ENCODE data around the gene BYSL.

The BYSL gene

DNA sequence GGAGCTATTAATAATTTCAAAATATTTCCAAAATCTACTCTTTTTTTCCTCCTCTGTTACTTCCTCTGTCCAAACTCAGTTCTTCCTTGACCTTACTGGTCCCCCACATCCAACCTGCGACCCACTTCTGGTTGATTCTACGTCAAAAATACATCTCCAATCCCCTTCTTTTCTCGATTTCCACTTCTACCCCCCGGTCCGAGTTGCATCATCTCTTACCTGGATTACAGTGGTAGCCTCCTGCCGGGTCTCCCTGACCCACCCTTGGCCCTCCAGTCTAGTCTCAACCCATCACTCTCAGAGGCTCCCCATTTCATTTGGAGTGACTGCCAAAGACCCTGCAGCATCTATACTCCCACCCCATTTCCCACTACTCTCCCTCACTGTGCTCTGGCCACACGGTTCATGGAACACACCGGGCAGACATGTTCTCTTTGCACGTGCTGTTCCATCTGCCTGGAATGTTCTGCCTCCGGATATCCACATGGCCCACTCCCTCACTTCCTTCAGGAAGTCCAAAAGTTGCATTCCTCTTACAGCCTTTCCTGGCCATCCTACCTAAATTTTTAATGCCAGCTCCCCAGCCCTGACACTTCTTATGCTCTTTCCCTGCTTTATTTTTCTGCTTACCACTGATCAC is 26.4 kb downstream of the BYSL start:
- H3K27ac ChIP-seq (ENCODE audit: low read depth, low read length): no peak overlapping the region
- H3K9ac ChIP-seq (ENCODE audit: low read length): no peak overlapping the region
- no peaks in the 10 kb centered on the region for H3K4me1 ChIP-seq (ENCODE audit: insufficient read depth, low read length)
- no peak overlapping the region for H3K4me3 ChIP-seq (ENCODE audit: low read depth in 1 of 2, low read length in 2 of 2)
- no peaks in the 10 kb centered on the region for H3K27me3 ChIP-seq (ENCODE audit: control insufficient read depth in 1 of 2, insufficient read depth in 2 of 2, low read length in 2 of 2)
- H3K36me3 ChIP-seq (ENCODE audit: insufficient read depth, low read length): no peaks in the 10 kb centered on the region
- H3K9me3 ChIP-seq (ENCODE audit: low read length): no peaks in the 10 kb centered on the region

DNA sequence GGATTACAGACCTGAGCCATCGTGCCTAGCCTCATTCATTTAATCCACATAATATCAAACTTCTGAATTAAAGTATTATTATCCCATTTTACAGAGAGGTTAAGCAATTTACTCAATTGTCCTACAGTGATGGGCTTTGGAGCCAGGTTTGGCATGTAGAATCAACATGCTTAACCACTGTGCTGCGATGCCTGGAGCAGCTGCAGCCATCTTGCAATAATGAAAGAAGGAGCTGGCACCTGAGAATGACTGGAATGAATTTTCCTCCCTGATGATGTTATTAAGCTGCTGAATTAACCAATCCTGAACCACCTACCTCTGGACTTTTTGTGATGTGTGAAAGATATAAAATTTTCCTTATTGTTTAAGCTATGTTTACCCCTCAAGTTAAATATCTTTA is 33.4 kb downstream of the BYSL start:
- H3K4me1 ChIP-seq (ENCODE audit: insufficient read depth, low read length): no peaks in the 10 kb centered on the region
- no peak overlapping the region for H3K9ac ChIP-seq (ENCODE audit: low read length)
- no peak overlapping the region for H3K4me3 ChIP-seq (ENCODE audit: low read depth in 1 of 2, low read length in 2 of 2)
- no peaks in the 10 kb centered on the region for H3K27me3 ChIP-seq (ENCODE audit: control insufficient read depth in 1 of 2, insufficient read depth in 2 of 2, low read length in 2 of 2)
- H3K27ac ChIP-seq (ENCODE audit: low read depth, low read length): no peak overlapping the region
- H3K36me3 ChIP-seq (ENCODE audit: insufficient read depth, low read length): no peaks in the 10 kb centered on the region
- H3K9me3 ChIP-seq (ENCODE audit: low read length): no peaks in the 10 kb centered on the region

DNA sequence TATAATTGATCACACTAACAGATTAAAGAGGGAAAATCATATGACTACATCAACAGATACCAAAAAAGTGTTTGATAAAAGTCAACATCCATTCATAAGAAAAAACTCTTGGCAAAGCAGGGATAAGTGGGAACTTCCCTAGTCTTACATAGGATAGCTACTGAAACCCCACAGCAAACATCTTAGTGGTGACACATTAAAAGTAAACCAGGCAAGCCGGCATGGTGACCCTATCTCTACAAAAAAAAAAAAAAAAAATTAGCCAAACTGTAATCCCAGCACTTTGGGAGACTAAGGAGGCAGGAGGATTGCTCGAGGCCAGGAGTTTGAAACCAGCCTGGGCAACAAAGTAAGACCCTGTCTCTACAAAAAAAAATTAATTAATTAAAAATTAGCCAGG is 34.1 kb downstream of the BYSL start:
- H3K9ac ChIP-seq (ENCODE audit: low read length): no peak overlapping the region
- no peak overlapping the region for H3K4me3 ChIP-seq (ENCODE audit: low read depth in 1 of 2, low read length in 2 of 2)
- H3K9me3 ChIP-seq (ENCODE audit: low read length): no peaks in the 10 kb centered on the region
- H3K27ac ChIP-seq (ENCODE audit: low read depth, low read length): no peak overlapping the region
- H3K27me3 ChIP-seq (ENCODE audit: control insufficient read depth in 1 of 2, insufficient read depth in 2 of 2, low read length in 2 of 2): no peaks in the 10 kb centered on the region
- no peaks in the 10 kb centered on the region for H3K36me3 ChIP-seq (ENCODE audit: insufficient read depth, low read length)
- H3K4me1 ChIP-seq (ENCODE audit: insufficient read depth, low read length): no peaks in the 10 kb centered on the region

DNA sequence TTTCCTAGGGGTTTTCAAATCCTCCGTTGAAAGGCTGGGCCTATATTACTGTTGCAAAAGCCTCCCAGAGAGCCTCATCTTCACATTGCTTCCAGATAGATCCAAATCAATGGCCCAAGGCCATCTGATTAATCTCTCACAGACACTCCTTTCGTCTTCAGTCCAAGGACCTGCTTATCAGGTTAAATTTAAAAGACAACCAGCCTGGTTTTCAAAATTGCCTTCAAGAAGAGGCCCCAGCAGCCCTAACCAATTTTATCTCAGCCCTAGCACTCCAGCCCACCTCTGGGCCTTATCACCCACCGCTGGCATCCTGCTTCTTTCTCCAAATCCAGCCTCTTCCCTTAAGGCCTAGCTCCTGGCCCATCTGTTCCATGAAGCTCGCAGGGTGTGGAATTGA is 35.8 kb downstream of the BYSL start:
- H3K36me3 ChIP-seq (ENCODE audit: insufficient read depth, low read length): no peaks in the 10 kb centered on the region
- H3K9me3 ChIP-seq (ENCODE audit: low read length): no peaks in the 10 kb centered on the region
- H3K27ac ChIP-seq (ENCODE audit: low read depth, low read length): no peak overlapping the region
- no peaks in the 10 kb centered on the region for H3K27me3 ChIP-seq (ENCODE audit: control insufficient read depth in 1 of 2, insufficient read depth in 2 of 2, low read length in 2 of 2)
- H3K4me1 ChIP-seq (ENCODE audit: insufficient read depth, low read length): no peaks in the 10 kb centered on the region
- no peak overlapping the region for H3K4me3 ChIP-seq (ENCODE audit: low read depth in 1 of 2, low read length in 2 of 2)
- no peak overlapping the region for H3K9ac ChIP-seq (ENCODE audit: low read length)

DNA sequence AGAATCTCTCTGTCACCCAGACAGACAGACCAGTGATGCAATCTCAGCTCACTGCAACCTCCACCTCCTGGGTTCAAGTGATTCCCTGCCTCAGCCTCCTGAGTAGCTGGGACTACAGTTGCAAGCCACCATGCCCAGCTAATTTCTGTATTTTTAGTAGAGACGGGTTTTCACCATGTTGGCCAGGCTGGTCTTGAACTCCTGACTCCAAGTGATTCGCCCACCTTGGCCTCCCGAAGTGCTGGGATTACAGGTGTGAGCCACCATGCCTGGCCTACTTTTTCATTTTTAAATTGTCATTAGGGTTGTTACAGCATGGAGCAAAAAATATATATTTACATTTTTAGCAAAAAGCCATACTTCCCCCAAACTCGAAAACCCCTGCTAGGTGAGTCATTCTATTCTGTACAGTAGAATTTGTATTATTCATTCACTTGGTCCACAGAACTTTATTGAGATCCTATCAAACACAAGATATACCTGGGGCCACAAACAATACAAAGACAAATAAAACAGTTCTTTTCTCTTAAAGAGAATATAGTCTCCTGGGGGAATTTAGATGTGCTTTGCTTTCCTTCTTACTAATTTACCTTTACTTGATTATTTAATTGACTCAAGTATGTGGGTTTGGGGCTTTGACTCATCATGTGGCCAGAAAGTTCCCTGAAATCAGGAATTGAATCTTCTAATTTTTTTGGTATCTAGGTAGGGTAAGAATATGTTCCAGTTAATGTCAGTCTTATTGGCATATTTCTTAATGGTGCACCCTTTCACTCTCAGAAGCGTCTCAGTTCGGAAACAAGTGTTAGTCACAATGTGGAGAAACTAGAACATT is 36.9 kb downstream of the BYSL start:
- no peak overlapping the region for H3K9ac ChIP-seq (ENCODE audit: low read length)
- no peaks in the 10 kb centered on the region for H3K9me3 ChIP-seq (ENCODE audit: low read length)
- H3K27me3 ChIP-seq (ENCODE audit: control insufficient read depth in 1 of 2, insufficient read depth in 2 of 2, low read length in 2 of 2): no peaks in the 10 kb centered on the region
- no peak overlapping the region for H3K27ac ChIP-seq (ENCODE audit: low read depth, low read length)
- H3K36me3 ChIP-seq (ENCODE audit: insufficient read depth, low read length): no peaks in the 10 kb centered on the region
- no peaks in the 10 kb centered on the region for H3K4me1 ChIP-seq (ENCODE audit: insufficient read depth, low read length)
- no peak overlapping the region for H3K4me3 ChIP-seq (ENCODE audit: low read depth in 1 of 2, low read length in 2 of 2)

DNA sequence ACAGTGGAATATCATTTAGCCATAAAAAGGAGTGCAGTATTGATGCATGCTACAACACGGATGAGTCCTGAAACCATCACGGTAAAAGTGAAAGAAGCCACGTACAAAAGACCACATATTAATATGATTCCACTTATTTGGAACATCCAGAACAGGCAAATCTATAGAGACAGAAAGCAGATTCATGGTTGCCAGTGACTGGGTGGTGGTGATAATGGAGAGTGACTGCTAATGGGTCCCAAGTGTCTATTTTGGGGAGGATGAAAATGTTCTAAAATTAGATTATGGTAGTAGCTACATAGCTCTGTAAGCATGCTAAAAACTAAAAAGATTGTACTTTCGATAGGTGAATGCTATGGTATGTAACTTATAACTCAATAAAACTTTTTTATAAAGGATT is 38.7 kb downstream of the BYSL start:
- Histone ChIP-seq H3K4me1 (ENCODE audit: insufficient read depth, low read length) (no peaks in the 10 kb centered on the region), H3K27ac (ENCODE audit: low read depth, low read length) (no peak overlapping the region), H3K4me3 (ENCODE audit: low read depth in 1 of 2, low read length in 2 of 2) (no peak overlapping the region), H3K9me3 (ENCODE audit: low read length) (no peaks in the 10 kb centered on the region), H3K9ac (ENCODE audit: low read length) (no peak overlapping the region), H3K36me3 (ENCODE audit: insufficient read depth, low read length) (no peaks in the 10 kb centered on the region), H3K27me3 (ENCODE audit: control insufficient read depth in 1 of 2, insufficient read depth in 2 of 2, low read length in 2 of 2) (no peaks in the 10 kb centered on the region)

DNA sequence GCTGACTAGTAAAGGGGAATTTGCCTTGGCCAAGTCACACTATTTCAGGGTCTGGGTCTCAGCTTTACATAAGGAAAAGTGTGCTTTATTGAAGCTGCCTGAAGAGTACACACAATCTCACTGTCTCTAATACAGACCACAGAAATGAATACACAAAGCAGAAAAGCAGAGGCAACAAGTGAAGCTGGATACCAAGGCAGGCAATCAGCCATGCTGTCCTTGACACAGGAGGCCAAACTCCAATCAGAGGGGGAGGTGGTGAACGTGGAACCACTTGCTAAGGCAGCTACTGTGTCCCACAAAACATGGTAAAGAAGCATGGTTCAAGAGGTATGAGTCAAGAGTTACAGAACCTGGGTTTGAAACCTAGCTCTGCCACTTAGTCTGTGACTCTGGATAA is 42.1 kb downstream of the BYSL start:
- no peak overlapping the region for H3K27ac ChIP-seq (ENCODE audit: low read depth, low read length)
- H3K4me1 ChIP-seq (ENCODE audit: insufficient read depth, low read length): no peaks in the 10 kb centered on the region
- H3K9ac ChIP-seq (ENCODE audit: low read length): no peak overlapping the region
- H3K27me3 ChIP-seq (ENCODE audit: control insufficient read depth in 1 of 2, insufficient read depth in 2 of 2, low read length in 2 of 2): no peaks in the 10 kb centered on the region
- no peak overlapping the region for H3K4me3 ChIP-seq (ENCODE audit: low read depth in 1 of 2, low read length in 2 of 2)
- no peaks in the 10 kb centered on the region for H3K9me3 ChIP-seq (ENCODE audit: low read length)
- no peaks in the 10 kb centered on the region for H3K36me3 ChIP-seq (ENCODE audit: insufficient read depth, low read length)

DNA sequence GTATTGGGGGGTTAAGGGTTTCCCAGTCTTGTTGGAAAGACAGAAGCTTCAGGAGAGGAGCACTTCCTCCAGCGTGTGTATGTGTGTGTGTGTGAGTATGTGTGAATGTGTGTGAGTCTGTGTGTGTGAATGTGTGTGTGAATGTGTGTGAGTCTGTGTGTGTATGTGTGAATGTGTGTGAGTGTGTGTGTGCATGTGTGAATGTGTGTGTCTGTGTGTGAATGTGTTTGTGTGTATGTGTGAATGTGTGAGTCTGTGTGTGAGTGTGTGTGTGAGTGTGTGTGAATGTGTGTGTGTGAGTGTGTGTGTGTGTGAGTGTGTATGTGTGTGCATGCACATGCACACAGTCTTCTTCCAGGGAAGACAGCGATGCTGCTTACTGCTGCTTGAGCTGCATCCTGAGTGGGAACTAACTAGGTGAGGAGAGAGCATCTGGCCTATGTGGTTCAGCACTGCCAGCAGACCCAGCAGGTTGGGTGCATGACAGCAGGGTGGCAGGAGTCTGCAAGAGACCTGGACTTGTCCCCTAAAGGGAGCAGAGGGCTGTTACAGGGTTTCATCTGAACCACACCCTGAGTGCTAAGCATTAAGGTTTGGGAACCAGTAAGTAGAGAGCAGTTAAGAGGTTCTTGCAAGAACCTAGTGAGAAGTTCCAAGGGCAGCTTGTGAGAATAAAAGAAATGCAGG is 43.0 kb downstream of the BYSL start:
- H3K36me3 ChIP-seq (ENCODE audit: insufficient read depth, low read length): no peaks in the 10 kb centered on the region
- H3K4me1 ChIP-seq (ENCODE audit: insufficient read depth, low read length): no peaks in the 10 kb centered on the region
- H3K4me3 ChIP-seq (ENCODE audit: low read depth in 1 of 2, low read length in 2 of 2): no peak overlapping the region
- H3K9ac ChIP-seq (ENCODE audit: low read length): no peak overlapping the region
- no peaks in the 10 kb centered on the region for H3K9me3 ChIP-seq (ENCODE audit: low read length)
- H3K27ac ChIP-seq (ENCODE audit: low read depth, low read length): no peak overlapping the region
- no peaks in the 10 kb centered on the region for H3K27me3 ChIP-seq (ENCODE audit: control insufficient read depth in 1 of 2, insufficient read depth in 2 of 2, low read length in 2 of 2)

DNA sequence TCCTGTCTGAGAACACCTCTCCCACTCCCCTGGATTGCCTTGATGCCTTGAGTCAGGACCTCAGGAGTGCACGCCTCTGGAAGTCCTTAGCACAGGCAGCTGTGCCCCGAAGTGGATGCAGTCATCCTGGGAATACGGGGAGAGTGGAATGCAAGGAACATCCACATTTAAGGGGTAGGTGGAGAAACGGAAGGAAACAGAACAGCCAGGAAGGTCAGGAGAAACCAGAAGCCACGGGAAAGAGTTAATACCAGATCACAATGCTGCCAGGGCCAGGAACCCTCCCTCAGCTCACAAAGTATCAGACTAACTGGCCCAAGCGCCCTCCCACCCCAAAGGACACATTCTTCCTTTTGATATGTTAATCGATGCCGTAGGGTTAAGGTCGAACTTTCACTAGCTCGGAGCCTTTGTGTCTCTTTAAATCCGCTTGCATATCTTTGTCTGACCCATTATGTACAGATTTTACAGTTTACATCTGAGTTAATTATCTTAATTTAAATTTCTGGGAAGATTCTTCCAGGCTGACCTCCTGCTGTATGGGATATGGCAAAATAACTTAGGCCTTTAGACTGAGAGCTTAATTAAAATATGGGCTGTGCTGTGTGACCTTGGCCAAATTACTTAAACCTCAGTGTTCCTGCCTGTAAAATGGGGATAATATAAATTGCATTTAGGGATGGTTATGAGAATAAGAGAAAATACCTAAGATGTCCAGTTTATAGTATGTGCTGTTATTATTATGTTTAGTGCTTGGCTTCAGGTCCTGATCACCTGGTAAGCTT is 44.3 kb downstream of the BYSL start:
- H3K27ac ChIP-seq (ENCODE audit: low read depth, low read length): no peak overlapping the region
- no peaks in the 10 kb centered on the region for H3K27me3 ChIP-seq (ENCODE audit: control insufficient read depth in 1 of 2, insufficient read depth in 2 of 2, low read length in 2 of 2)

DNA sequence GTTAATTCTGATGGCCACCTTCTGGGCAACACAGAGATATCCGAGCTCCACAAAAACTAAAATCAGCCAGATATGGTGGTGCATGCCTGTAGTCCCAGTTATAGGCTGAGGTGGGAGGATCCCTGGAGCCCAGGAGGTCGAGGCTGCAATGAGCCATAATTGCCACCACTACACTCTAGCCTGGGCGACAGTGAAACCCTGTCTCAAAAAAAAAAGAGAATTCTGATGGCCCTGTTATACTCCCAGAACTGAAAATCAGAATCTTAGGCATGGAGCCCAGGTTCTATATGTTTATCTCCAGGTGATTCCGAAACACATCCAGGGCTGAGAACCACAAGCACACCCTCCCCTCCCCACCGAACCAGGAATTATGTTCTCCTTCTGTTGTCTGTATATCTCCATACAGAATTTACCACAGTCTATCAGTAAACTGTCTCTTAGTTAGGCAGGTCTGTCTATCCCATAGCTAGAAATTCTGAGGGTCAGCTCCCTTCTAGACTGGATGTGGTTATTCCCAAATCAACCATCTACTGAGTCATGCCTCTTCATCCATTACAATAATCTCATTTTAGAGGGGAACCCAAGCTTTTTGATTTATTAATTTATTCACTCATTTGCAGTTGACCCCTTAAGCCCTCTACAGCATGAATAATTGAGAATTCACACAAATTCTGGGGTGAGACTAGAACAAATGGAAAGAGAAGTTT is 45.1 kb downstream of the BYSL start:
- Histone ChIP-seq H3K9ac (ENCODE audit: low read length) (no peak overlapping the region), H3K27ac (ENCODE audit: low read depth, low read length) (no peak overlapping the region), H3K36me3 (ENCODE audit: insufficient read depth, low read length) (no peaks in the 10 kb centered on the region), H3K27me3 (ENCODE audit: control insufficient read depth in 1 of 2, insufficient read depth in 2 of 2, low read length in 2 of 2) (no peaks in the 10 kb centered on the region), H3K4me3 (ENCODE audit: low read depth in 1 of 2, low read length in 2 of 2) (no peak overlapping the region), H3K4me1 (ENCODE audit: insufficient read depth, low read length) (no peaks in the 10 kb centered on the region), H3K9me3 (ENCODE audit: low read length) (no peaks in the 10 kb centered on the region)

More for the DNA sequence above, 44.3 kb downstream of the BYSL start:
- Histone ChIP-seq H3K4me3 (ENCODE audit: low read depth in 1 of 2, low read length in 2 of 2) (no peak overlapping the region), H3K36me3 (ENCODE audit: insufficient read depth, low read length) (no peaks in the 10 kb centered on the region), H3K4me1 (ENCODE audit: insufficient read depth, low read length) (no peaks in the 10 kb centered on the region), H3K9ac (ENCODE audit: low read length) (no peak overlapping the region), H3K9me3 (ENCODE audit: low read length) (no peaks in the 10 kb centered on the region)

DNA sequence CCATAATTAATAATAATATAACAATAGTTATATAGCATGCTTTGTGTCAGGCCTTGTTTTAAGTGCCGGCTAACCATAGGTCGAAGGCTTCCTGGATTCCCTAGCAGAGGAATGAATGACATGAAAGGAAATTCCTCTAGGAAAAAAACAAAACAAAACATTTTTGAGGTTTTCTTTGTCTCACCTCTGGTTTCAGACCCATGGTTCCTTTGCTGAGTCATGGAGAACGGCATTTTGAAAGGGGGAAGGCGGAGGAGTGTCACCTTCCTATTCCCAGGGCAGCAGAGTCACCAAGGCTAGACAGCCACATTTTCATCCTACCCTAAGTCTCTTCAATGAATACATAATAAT is 45.6 kb downstream of the BYSL start:
- Histone ChIP-seq H3K27me3 (ENCODE audit: control insufficient read depth in 1 of 2, insufficient read depth in 2 of 2, low read length in 2 of 2) (no peaks in the 10 kb centered on the region), H3K27ac (ENCODE audit: low read depth, low read length) (no peak overlapping the region), H3K9ac (ENCODE audit: low read length) (no peak overlapping the region), H3K4me3 (ENCODE audit: low read depth in 1 of 2, low read length in 2 of 2) (no peak overlapping the region), H3K4me1 (ENCODE audit: insufficient read depth, low read length) (no peaks in the 10 kb centered on the region), H3K36me3 (ENCODE audit: insufficient read depth, low read length) (no peaks in the 10 kb centered on the region), H3K9me3 (ENCODE audit: low read length) (no peaks in the 10 kb centered on the region)

Data from muscle layer of colon (tissue), 2 donors.